ENCODE data around the gene PLCG2.
"Not testable (repeated sequence)": the region's sequence is repeated elsewhere in the genome, so short reads cannot be mapped to it uniquely, and the experiment has no call there.

Gene PLCG2

GRCh38 chr16:81790277-81790676 is 11.2 kb downstream of the PLCG2 start:
- Mint-ChIP-seq H3K36me3 (ENCODE audit: low read depth) (no peaks in the 10 kb centered on the region), H3K27ac (no peak overlapping the region), H3K9me3 (no peaks in the 10 kb centered on the region), H3K4me3 (no peak overlapping the region), H3K4me1 (ENCODE audit: low read depth) (no peaks in the 10 kb centered on the region), H3K27me3 (ENCODE audit: low read depth) (peaks cover 10% of the 10 kb centered on the region)
- DNase-seq (ENCODE audit: low spot score) = no peak

- H3K27me3 Mint-ChIP-seq (ENCODE audit: low read depth) = peaks cover 7% of the 10 kb centered on the region
- H3K9me3 Mint-ChIP-seq = no peaks in the 10 kb centered on the region
- no peak overlapping the region for H3K4me3 Mint-ChIP-seq
- DNase-seq (ENCODE audit: low spot score) = no peak
- no peak overlapping the region for H3K27ac Mint-ChIP-seq
- H3K4me1 Mint-ChIP-seq (ENCODE audit: low read depth) = no peaks in the 10 kb centered on the region
- H3K36me3 Mint-ChIP-seq (ENCODE audit: low read depth) = no peaks in the 10 kb centered on the region
Observed at GRCh38 chr16:81790830-81791435, 11.8 kb downstream of the PLCG2 start.

GRCh38 chr16:81792828-81793227 is 13.7 kb downstream of the PLCG2 start:
- Mint-ChIP-seq H3K36me3 (ENCODE audit: low read depth) (no peaks in the 10 kb centered on the region), H3K27me3 (ENCODE audit: low read depth) (peaks cover 2% of the 10 kb centered on the region), H3K27ac (no peak overlapping the region), H3K4me1 (ENCODE audit: low read depth) (peaks cover 16% of the 10 kb centered on the region), H3K9me3 (no peaks in the 10 kb centered on the region), H3K4me3 (no peak overlapping the region)
- no peak for DNase-seq (ENCODE audit: low spot score)

- H3K27me3 Mint-ChIP-seq (ENCODE audit: low read depth) = no peaks in the 10 kb centered on the region
- H3K4me1 Mint-ChIP-seq (ENCODE audit: low read depth) = peaks cover 27% of the 10 kb centered on the region
- DNase-seq (ENCODE audit: low spot score) = no peak
- no peaks in the 10 kb centered on the region for H3K36me3 Mint-ChIP-seq (ENCODE audit: low read depth)
- H3K4me3 Mint-ChIP-seq = no peak overlapping the region
- no peaks in the 10 kb centered on the region for H3K9me3 Mint-ChIP-seq
- H3K27ac Mint-ChIP-seq = no peak overlapping the region
Observed at GRCh38 chr16:81795193-81795592, 16.1 kb downstream of the PLCG2 start.

- peaks cover 27% of the 10 kb centered on the region for H3K4me1 Mint-ChIP-seq (ENCODE audit: low read depth)
- no peak overlapping the region for H3K4me3 Mint-ChIP-seq
- no peaks in the 10 kb centered on the region for H3K36me3 Mint-ChIP-seq (ENCODE audit: low read depth)
- no peak for DNase-seq (ENCODE audit: low spot score)
- no peaks in the 10 kb centered on the region for H3K9me3 Mint-ChIP-seq
- H3K27me3 Mint-ChIP-seq (ENCODE audit: low read depth) = peaks cover 2% of the 10 kb centered on the region
- no peak overlapping the region for H3K27ac Mint-ChIP-seq
Observed at GRCh38 chr16:81796035-81796434, 16.9 kb downstream of the PLCG2 start.

- Mint-ChIP-seq H3K27ac (no peak overlapping the region), H3K27me3 (ENCODE audit: low read depth) (peaks cover 2% of the 10 kb centered on the region), H3K4me1 (ENCODE audit: low read depth) (peaks cover 27% of the 10 kb centered on the region), H3K36me3 (ENCODE audit: low read depth) (no peaks in the 10 kb centered on the region), H3K9me3 (no peaks in the 10 kb centered on the region), H3K4me3 (no peak overlapping the region)
- DNase-seq (ENCODE audit: low spot score) = no peak
Observed at GRCh38 chr16:81796583-81797346, 17.7 kb downstream of the PLCG2 start.

GRCh38 chr16:81797443-81797842 is 18.4 kb downstream of the PLCG2 start:
- peak; percentile 17 for DNase-seq (ENCODE audit: low spot score)
- peaks cover 27% of the 10 kb centered on the region for H3K4me1 Mint-ChIP-seq (ENCODE audit: low read depth)
- H3K27ac Mint-ChIP-seq = no peak overlapping the region

GRCh38 chr16:81798311-81799137 is 19.4 kb downstream of the PLCG2 start:
- DNase-seq (ENCODE audit: low spot score) = peak; percentile 36
- Mint-ChIP-seq H3K36me3 (ENCODE audit: low read depth) (no peaks in the 10 kb centered on the region), H3K4me3 (peak overlapping the region; percentile 51), H3K4me1 (ENCODE audit: low read depth) (peaks cover 27% of the 10 kb centered on the region), H3K27ac (peak overlapping the region; percentile 86), H3K27me3 (ENCODE audit: low read depth) (peaks cover 2% of the 10 kb centered on the region), H3K9me3 (no peaks in the 10 kb centered on the region)

More at GRCh38 chr16:81797443-81797842, 18.4 kb downstream of the PLCG2 start:
- Mint-ChIP-seq H3K27me3 (ENCODE audit: low read depth) (peaks cover 2% of the 10 kb centered on the region), H3K36me3 (ENCODE audit: low read depth) (no peaks in the 10 kb centered on the region), H3K4me3 (no peak overlapping the region), H3K9me3 (no peaks in the 10 kb centered on the region)

- H3K27ac Mint-ChIP-seq = peak overlapping the region; percentile 86
Observed at GRCh38 chr16:81799138-81799504, 20.0 kb downstream of the PLCG2 start.

GRCh38 chr16:81801724-81802123 is 22.6 kb downstream of the PLCG2 start:
- H3K27ac Mint-ChIP-seq; H3K4me3 Mint-ChIP-seq; H3K27me3 Mint-ChIP-seq (ENCODE audit: low read depth); H3K36me3 Mint-ChIP-seq (ENCODE audit: low read depth); H3K9me3 Mint-ChIP-seq; DNase-seq (ENCODE audit: low spot score): not testable (repeated sequence)
- H3K4me1 Mint-ChIP-seq (ENCODE audit: low read depth) = peaks cover 20% of the 10 kb centered on the region

More at GRCh38 chr16:81799138-81799504, 20.0 kb downstream of the PLCG2 start:
- H3K4me3 Mint-ChIP-seq = peak overlapping the region; percentile 51
- H3K9me3 Mint-ChIP-seq = no peaks in the 10 kb centered on the region
- H3K4me1 Mint-ChIP-seq (ENCODE audit: low read depth) = peaks cover 27% of the 10 kb centered on the region
- no peak for DNase-seq (ENCODE audit: low spot score)
- peaks cover 2% of the 10 kb centered on the region for H3K27me3 Mint-ChIP-seq (ENCODE audit: low read depth)
- no peaks in the 10 kb centered on the region for H3K36me3 Mint-ChIP-seq (ENCODE audit: low read depth)

GRCh38 chr16:81803332-81803731 is 24.2 kb downstream of the PLCG2 start:
- no peak overlapping the region for H3K27ac Mint-ChIP-seq
- no peak for DNase-seq (ENCODE audit: low spot score)

GRCh38 chr16:81804134-81804610 is 25.1 kb downstream of the PLCG2 start:
- DNase-seq (ENCODE audit: low spot score) = no peak
- H3K27me3 Mint-ChIP-seq (ENCODE audit: low read depth) = peaks cover 2% of the 10 kb centered on the region
- H3K27ac Mint-ChIP-seq = no peak overlapping the region
- no peaks in the 10 kb centered on the region for H3K36me3 Mint-ChIP-seq (ENCODE audit: low read depth)
- H3K4me1 Mint-ChIP-seq (ENCODE audit: low read depth) = peaks cover 7% of the 10 kb centered on the region
- H3K4me3 Mint-ChIP-seq = no peak overlapping the region
- no peaks in the 10 kb centered on the region for H3K9me3 Mint-ChIP-seq

More at GRCh38 chr16:81803332-81803731, 24.2 kb downstream of the PLCG2 start:
- Mint-ChIP-seq H3K4me1 (ENCODE audit: low read depth) (peaks cover 9% of the 10 kb centered on the region), H3K4me3 (no peak overlapping the region), H3K36me3 (ENCODE audit: low read depth) (no peaks in the 10 kb centered on the region), H3K9me3 (no peaks in the 10 kb centered on the region), H3K27me3 (ENCODE audit: low read depth) (peaks cover 2% of the 10 kb centered on the region)

- H3K4me1 Mint-ChIP-seq (ENCODE audit: low read depth) = peaks cover 21% of the 10 kb centered on the region
- H3K27me3 Mint-ChIP-seq (ENCODE audit: low read depth) = no peaks in the 10 kb centered on the region
- no peak for DNase-seq (ENCODE audit: low spot score)
- peaks cover 2% of the 10 kb centered on the region for H3K36me3 Mint-ChIP-seq (ENCODE audit: low read depth)
- no peaks in the 10 kb centered on the region for H3K9me3 Mint-ChIP-seq
- H3K27ac Mint-ChIP-seq = no peak overlapping the region
- H3K4me3 Mint-ChIP-seq = no peak overlapping the region
Observed at GRCh38 chr16:81806696-81807095, 27.6 kb downstream of the PLCG2 start.
